HCT116 (cell line): ENCODE results near the gene DHRS4. TPM values are rescaled to one million over a fixed set of nuclear protein-coding genes. Genes with fewer than 3 reads are reported as not detected.

Source experiments
- ATAC-seq: fragments of 200-7000 bp; cut with Tn5 transposase; 2 replicates; pipeline ENCODE4 v1.9.1; 2020; ENCODE audit warnings: mild to moderate bottlenecking, moderate library complexity
- BruUV-seq: library from RNA; stranded (reverse); fragments of 400-500 nt; replicated peaks from 2 replicates; lab custom pipeline; 2021; lab: Mats Ljungman, UMichigan
- CTCF ChIA-PET: fragments of 300-600 bp; sonication (Branson Sonifier 250); formaldehyde crosslinking; loops from one replicate; lab custom pipeline; 2021; ENCODE audit warnings: antibody characterized with exemption; lab: Charles Lee
- POLR2A ChIA-PET: fragments of 300-600, 350-600 bp; sonication (Branson Sonifier 250); formaldehyde crosslinking; loops from one replicate; lab custom pipeline; 2021; ENCODE audit warnings: antibody characterized with exemption; lab: Charles Lee
- RAD21 ChIA-PET, 2 experiments: fragments of 300-600 bp; sonication (Branson Sonifier 250); formaldehyde crosslinking; loops; one replicate each; lab custom pipeline; 2023; ENCODE audit warnings: low total read pairs in 2 of 2; ENCODE audit not compliant: uncharacterized antibody in 2 of 2, unreplicated experiment in 2 of 2, low non-redundant PET in 1 of 2; lab: Charles Lee
- DNase-seq: peaks from one replicate; pipeline ENCODE4 v3.0.0-alpha.2; 2010; ENCODE audit warnings: low read depth, low spot score
- H2AFZ ChIP-seq: fragments of 200-600 bp; shearing (Covaris generic), sonication (generic); 2 replicates; pipeline ENCODE4 v1.6.1; 2017; ENCODE audit warnings: low read depth, mixed run types, mixed read lengths, antibody characterized with exemption, low read length; ENCODE audit not compliant: poor library complexity, severe bottlenecking
- H3K27ac ChIP-seq: 2 replicates; pipeline ENCODE4 v1.5.1; 2012; ENCODE audit warnings: low read depth, low read length
- H3K27me3 ChIP-seq: fragments of 200-600 bp; sonication (generic); 2 replicates; pipeline ENCODE4 v1.6.1; 2016; ENCODE audit warnings: mixed run types, low read length, mixed read lengths; ENCODE audit not compliant: insufficient read depth
- H3K36me3 ChIP-seq, 2 experiments: fragments of 200-500 bp in 1 of 2; fragments of 200-600 bp in 1 of 2; sonication (Bioruptor generic) in 1 of 2; sonication (generic) in 1 of 2; 2 replicates each; pipeline versions ENCODE4 v1.5.1 to v1.6.1; 2014 to 2016; ENCODE audit warnings: low read length in 2 of 2, inconsistent platforms in 1 of 2, mixed read lengths in 1 of 2, mixed run types in 1 of 2; ENCODE audit not compliant: insufficient read depth in 2 of 2, control insufficient read depth in 1 of 2
- H3K4me1 ChIP-seq, 2 experiments: fragments of 200-600 bp in 1 of 2; sonication (generic) in 1 of 2; 2 replicates each; pipeline versions ENCODE4 v1.5.1 to v1.6.1; 2012 to 2017; ENCODE audit warnings: low read length in 2 of 2, inconsistent platforms in 1 of 2, mild to moderate bottlenecking in 1 of 2, mixed read lengths in 1 of 2, mixed run types in 1 of 2, moderate library complexity in 1 of 2; ENCODE audit not compliant: insufficient read depth in 2 of 2, control insufficient read depth in 1 of 2
- H3K4me2 ChIP-seq: fragments of 200-600 bp; sonication (generic); 2 replicates; pipeline ENCODE4 v1.6.1; 2017; ENCODE audit warnings: mixed run types, low read length, mixed read lengths
- H3K4me3 ChIP-seq, 2 experiments: fragments of 200-600 bp in 1 of 2; sonication (generic) in 1 of 2; replicated peaks in 1 of 2; 2 replicates each; pipeline ENCODE4 v1.5.1; 2011 to 2016; ENCODE audit warnings: low read length in 2 of 2, control low read depth in 1 of 2, low read depth in 1 of 2, mild to moderate bottlenecking in 1 of 2, mixed read lengths in 1 of 2, mixed run types in 1 of 2
- H3K79me2 ChIP-seq: fragments of 200-600 bp; sonication (generic); 2 replicates; pipeline ENCODE4 v1.6.1; 2017; ENCODE audit warnings: mild to moderate bottlenecking, mixed run types, low read length, moderate library complexity, mixed read lengths; ENCODE audit not compliant: insufficient read depth
- H3K9ac ChIP-seq: fragments of 200-600 bp; sonication (generic); 2 replicates; pipeline ENCODE4 v1.6.1; 2016; ENCODE audit warnings: low read length, mixed read lengths
- H3K9me2 ChIP-seq: fragments of 200-600 bp; sonication (generic), shearing (Covaris generic); 2 replicates; pipeline ENCODE4 v1.6.1; 2017; ENCODE audit warnings: mixed run types, mild to moderate bottlenecking, moderate library complexity; ENCODE audit not compliant: insufficient read depth
- H3K9me3 ChIP-seq, 2 experiments: fragments of 200-500 bp in 1 of 2; fragments of 200-600 bp in 1 of 2; sonication (Bioruptor generic) in 1 of 2; sonication (generic) in 1 of 2; 2 replicates each; pipeline ENCODE4 v1.6.1; 2014 to 2017; ENCODE audit warnings: low read length in 2 of 2, mixed read lengths in 2 of 2, inconsistent platforms in 1 of 2, low read depth in 1 of 2, mild to moderate bottlenecking in 1 of 2, mixed run types in 1 of 2, moderate library complexity in 1 of 2; ENCODE audit not compliant: control insufficient read depth in 1 of 2, insufficient read depth in 1 of 2
- H4K20me1 ChIP-seq: fragments of 200-600 bp; sonication (generic), shearing (Covaris generic); 2 replicates; pipeline ENCODE4 v1.6.1; 2017; ENCODE audit warnings: mixed run types, mild to moderate bottlenecking, moderate library complexity; ENCODE audit not compliant: insufficient read depth
- ATF3 ChIP-seq: IDR thresholded peaks from 2 replicates; pipeline ENCODE4 v1.6.1; 2012
- CBX3 ChIP-seq: IDR thresholded peaks from 2 replicates; pipeline ENCODE4 v1.6.1; 2012; ENCODE audit warnings: low read depth
- CEBPB ChIP-seq: IDR thresholded peaks from 2 replicates; pipeline ENCODE4 v1.6.1; 2012; ENCODE audit warnings: low read depth
- EGR1 ChIP-seq: IDR thresholded peaks from 2 replicates; pipeline ENCODE4 v1.6.1; 2012; ENCODE audit warnings: low read depth
- ELF1 ChIP-seq: IDR thresholded peaks from 2 replicates; pipeline ENCODE4 v1.6.1; 2012; ENCODE audit warnings: low read depth, borderline replicate concordance
- EZH2phosphoT487 ChIP-seq: fragments of 200-600 bp; IDR thresholded peaks from 2 replicates; pipeline ENCODE4 v1.6.1; 2018; ENCODE audit warnings: antibody characterized with exemption, borderline replicate concordance
- FOSL1 ChIP-seq: IDR thresholded peaks from 2 replicates; pipeline ENCODE4 v1.6.1; 2012; ENCODE audit warnings: low read depth
- JUND ChIP-seq: IDR thresholded peaks from 2 replicates; pipeline ENCODE4 v1.6.1; 2012
- MAX ChIP-seq: IDR thresholded peaks from 2 replicates; pipeline ENCODE4 v1.6.1; 2012
- POLR2A ChIP-seq: IDR thresholded peaks from 2 replicates; pipeline ENCODE4 v1.7.0; 2011; ENCODE audit warnings: borderline replicate concordance; ENCODE audit not compliant: insufficient read depth, insufficient read length; ENCODE audit errors: extremely low read depth
- RAD21 ChIP-seq: IDR thresholded peaks from 2 replicates; pipeline ENCODE4 v1.6.1; 2012; ENCODE audit warnings: low read depth, mild to moderate bottlenecking
- REST ChIP-seq: IDR thresholded peaks from 2 replicates; pipeline ENCODE4 v1.6.1; 2012; ENCODE audit warnings: low read depth
- SIN3A ChIP-seq: IDR thresholded peaks from 2 replicates; pipeline ENCODE4 v1.6.1; 2012; ENCODE audit warnings: low read depth
- SRF ChIP-seq: IDR thresholded peaks from 2 replicates; pipeline ENCODE4 v1.6.1; 2012; ENCODE audit warnings: low read depth
- TCF7L2 ChIP-seq: IDR thresholded peaks from 2 replicates; pipeline ENCODE4 v1.7.0; 2011; ENCODE audit warnings: borderline replicate concordance, inconsistent platforms; ENCODE audit not compliant: insufficient read depth, insufficient read length; ENCODE audit errors: extremely low read depth
- YY1 ChIP-seq: IDR thresholded peaks from 2 replicates; pipeline ENCODE4 v1.6.1; 2011; ENCODE audit warnings: low read length, low read depth, moderate library complexity, mild to moderate bottlenecking; ENCODE audit not compliant: insufficient replicate concordance; ENCODE audit errors: extremely low read depth
- ZNF274 ChIP-seq: fragments of 200-500 bp; sonication (Bioruptor generic); IDR thresholded peaks from 2 replicates; pipeline ENCODE4 v1.6.1; 2014; ENCODE audit warnings: mild to moderate bottlenecking, low read depth, low read length, inconsistent platforms
- intact Hi-C: fragments of 100-400 bp; cut with micrococcal nuclease; formaldehyde crosslinking; loops from 2 replicates; pipeline ENCODE4 v1.10.0; 2022
- total RNA-seq: library from RNA; stranded (reverse); gene quantifications from one replicate; pipeline ENCODE4 v1.2.1, GENCODE V29; 2021; ENCODE audit not compliant: unreplicated experiment
- TF ChIP-seq, protein P1 (sequence below): IDR thresholded peaks from 2 replicates; pipeline ENCODE4 v1.6.1; 2011; ENCODE audit warnings: mild to moderate bottlenecking, low read length, moderate library complexity; ENCODE audit not compliant: insufficient replicate concordance; ENCODE audit errors: extremely low read depth
- TF ChIP-seq, protein P2 (sequence below), 3 experiments: fragments of 200-600 bp in 1 of 3; sonication (generic) in 1 of 3; IDR thresholded peaks in 2 of 3; conservative IDR thresholded peaks in 1 of 3; 2 replicates each; pipeline ENCODE4 v1.5.1; 2012 to 2017; ENCODE audit warnings: low read depth in 2 of 3, low read length in 2 of 3, antibody characterized with exemption in 1 of 3, borderline replicate concordance in 1 of 3, control low read depth in 1 of 3, mild to moderate bottlenecking in 1 of 3, mixed read lengths in 1 of 3, mixed run types in 1 of 3, moderate library complexity in 1 of 3; ENCODE audit not compliant: insufficient read depth in 1 of 3

Gene DHRS4
- total RNA-seq, 1 experiment from 2014 or later = 21.8 TPM

GRCh38 chr14:23922545-23922944, 31.0 kb upstream of the DHRS4 start:
- TF ChIP-seq JUND (no peak), FOSL1 (no peak), CEBPB (no peak), POLR2A (no peak), MAX (no peak), TCF7L2 (no peak), REST (no peak), EZH2phosphoT487 (no peak), CBX3 (no peak), EGR1 (no peak), RAD21 (no peak), ATF3 (no peak), ZNF274 (no peak), ELF1 (no peak), SIN3A (no peak), YY1 (no peak), SRF (no peak)
- TF ChIP-seq, protein P1, sequence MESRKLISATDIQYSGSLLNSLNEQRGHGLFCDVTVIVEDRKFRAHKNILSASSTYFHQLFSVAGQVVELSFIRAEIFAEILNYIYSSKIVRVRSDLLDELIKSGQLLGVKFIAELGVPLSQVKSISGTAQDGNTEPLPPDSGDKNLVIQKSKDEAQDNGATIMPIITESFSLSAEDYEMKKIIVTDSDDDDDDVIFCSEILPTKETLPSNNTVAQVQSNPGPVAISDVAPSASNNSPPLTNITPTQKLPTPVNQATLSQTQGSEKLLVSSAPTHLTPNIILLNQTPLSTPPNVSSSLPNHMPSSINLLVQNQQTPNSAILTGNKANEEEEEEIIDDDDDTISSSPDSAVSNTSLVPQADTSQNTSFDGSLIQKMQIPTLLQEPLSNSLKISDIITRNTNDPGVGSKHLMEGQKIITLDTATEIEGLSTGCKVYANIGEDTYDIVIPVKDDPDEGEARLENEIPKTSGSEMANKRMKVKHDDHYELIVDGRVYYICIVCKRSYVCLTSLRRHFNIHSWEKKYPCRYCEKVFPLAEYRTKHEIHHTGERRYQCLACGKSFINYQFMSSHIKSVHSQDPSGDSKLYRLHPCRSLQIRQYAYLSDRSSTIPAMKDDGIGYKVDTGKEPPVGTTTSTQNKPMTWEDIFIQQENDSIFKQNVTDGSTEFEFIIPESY = no peak
- TF ChIP-seq, protein P2, sequence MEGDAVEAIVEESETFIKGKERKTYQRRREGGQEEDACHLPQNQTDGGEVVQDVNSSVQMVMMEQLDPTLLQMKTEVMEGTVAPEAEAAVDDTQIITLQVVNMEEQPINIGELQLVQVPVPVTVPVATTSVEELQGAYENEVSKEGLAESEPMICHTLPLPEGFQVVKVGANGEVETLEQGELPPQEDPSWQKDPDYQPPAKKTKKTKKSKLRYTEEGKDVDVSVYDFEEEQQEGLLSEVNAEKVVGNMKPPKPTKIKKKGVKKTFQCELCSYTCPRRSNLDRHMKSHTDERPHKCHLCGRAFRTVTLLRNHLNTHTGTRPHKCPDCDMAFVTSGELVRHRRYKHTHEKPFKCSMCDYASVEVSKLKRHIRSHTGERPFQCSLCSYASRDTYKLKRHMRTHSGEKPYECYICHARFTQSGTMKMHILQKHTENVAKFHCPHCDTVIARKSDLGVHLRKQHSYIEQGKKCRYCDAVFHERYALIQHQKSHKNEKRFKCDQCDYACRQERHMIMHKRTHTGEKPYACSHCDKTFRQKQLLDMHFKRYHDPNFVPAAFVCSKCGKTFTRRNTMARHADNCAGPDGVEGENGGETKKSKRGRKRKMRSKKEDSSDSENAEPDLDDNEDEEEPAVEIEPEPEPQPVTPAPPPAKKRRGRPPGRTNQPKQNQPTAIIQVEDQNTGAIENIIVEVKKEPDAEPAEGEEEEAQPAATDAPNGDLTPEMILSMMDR (IDR thresholded peaks at IDR 0.05 in 2 of 3, conservative IDR thresholded peaks at IDR 0.05 in 1 of 3; ENCODE audit: borderline replicate concordance in 1 of 3, insufficient read depth in 1 of 3, low read depth in 2 of 3, low read length in 2 of 3) = no peak
- Histone ChIP-seq H3K27me3 (no peaks in the 10 kb centered on the region), H3K4me1 (no peaks in the 10 kb centered on the region), H3K9ac (no peak overlapping the region), H3K27ac (no peak overlapping the region), H3K4me2 (no peak overlapping the region), H3K36me3 (no peaks in the 10 kb centered on the region), H3K9me3 (no peaks in the 10 kb centered on the region; a peak in 2 of 4 replicates), H3K9me2 (no peaks in the 10 kb centered on the region), H3K79me2 (no peaks in the 10 kb centered on the region), H3K4me3 (no peak overlapping the region), H2AFZ (no peak overlapping the region), H4K20me1 (no peaks in the 10 kb centered on the region)
- DNase-seq = no peak
- no peak for ATAC-seq
- CTCF ChIA-PET = interaction anchor here (1.3 to 1.8 kb wide), 4 partner anchors 12 to 334 kb away, joined by 4 to 7 read pairs (median 5); no protein-coding TSS in a partner anchor
- POLR2A ChIA-PET = no interaction called here
- BruUV-seq = no TSS peak
- intact Hi-C loops = no loop called here
- RAD21 ChIA-PET = no interaction called here
